ENCODE data around the gene HP. TPM values are rescaled to one million over a fixed set of nuclear protein-coding genes. Genes with fewer than 3 reads are reported as not detected.
A peak's percentile ranks its signal among the peaks of the same experiment; 100 is the strongest.

HP gene
- total RNA-seq, 1 donor from 2014 or later = 0.41 TPM

DNA sequence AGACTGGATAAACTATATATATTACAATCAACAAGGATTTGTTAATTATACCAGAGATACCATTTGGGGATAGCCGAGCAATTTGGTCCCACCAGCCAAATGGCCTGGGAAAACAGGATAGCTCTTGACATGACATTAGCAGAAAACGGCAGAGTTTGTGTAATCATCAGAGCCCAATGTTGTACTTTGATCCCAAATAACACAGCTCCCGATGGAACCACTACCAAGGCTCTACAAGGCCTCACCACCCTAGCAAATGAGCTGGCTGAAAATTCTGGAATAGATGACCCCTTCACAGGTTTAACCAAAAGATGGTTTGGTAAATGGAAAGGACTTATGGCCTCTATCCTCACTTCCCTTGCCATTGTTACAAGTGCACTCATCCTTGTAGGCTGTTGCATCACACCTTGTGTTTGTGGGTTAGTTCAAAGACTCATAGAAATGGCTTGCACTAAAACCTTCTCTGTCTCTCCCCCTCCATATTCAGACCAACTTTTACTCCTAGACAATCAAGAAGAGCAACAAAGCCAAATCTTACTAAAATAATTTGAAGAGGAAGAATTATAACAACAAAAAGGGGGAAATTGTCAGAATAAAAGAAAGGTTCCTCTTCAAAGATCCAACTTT is 29.6 kb downstream of the HP start:
- no peak for FAIRE-seq
- no peak for DNase-seq (ENCODE audit: low spot score in 2 of 2)

DNA sequence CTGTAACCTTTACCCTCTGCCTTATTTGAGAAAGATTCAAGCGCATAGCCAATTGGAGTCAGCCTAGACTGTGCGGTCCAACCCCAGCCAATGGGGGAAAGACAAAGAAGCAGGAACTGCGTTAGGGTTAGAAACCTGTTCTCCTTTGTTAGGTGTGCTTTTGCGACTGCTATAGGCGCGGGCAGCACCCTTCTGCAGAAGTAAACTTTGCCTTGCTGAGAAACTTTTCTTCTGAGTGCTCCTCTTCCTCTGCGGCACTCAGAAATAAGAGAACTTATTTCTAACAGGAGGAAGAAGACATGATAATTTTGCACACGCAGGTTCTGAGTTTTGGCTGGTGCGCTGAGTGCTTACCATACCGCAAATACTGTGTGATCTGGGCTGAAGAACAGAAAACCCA is 30.1 kb downstream of the HP start:
- DNase-seq (ENCODE audit: low spot score in 2 of 2) = no peak
- no peak for FAIRE-seq

DNA sequence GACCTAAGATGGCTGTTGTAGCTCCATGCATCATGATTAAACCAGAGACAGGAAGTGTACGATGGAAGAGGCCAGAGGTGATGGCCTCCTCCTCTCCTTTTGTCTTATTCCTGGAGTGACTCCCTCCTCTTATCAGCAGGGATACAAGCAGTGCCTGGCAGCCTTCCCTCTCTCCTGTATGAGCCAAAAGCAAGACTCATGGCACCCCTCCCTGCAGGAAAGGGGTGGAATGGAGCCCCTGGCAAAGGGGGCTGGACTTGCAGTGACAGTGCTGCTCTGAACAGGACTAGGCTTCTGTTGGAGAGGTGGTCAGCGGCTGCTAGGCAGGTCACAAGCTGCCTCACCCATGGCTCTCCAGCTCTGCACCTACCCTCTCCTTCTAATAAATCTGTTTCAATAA is 30.7 kb downstream of the HP start:
- DNase-seq (ENCODE audit: low spot score in 2 of 2) (no peak), FAIRE-seq (no peak)

DNA sequence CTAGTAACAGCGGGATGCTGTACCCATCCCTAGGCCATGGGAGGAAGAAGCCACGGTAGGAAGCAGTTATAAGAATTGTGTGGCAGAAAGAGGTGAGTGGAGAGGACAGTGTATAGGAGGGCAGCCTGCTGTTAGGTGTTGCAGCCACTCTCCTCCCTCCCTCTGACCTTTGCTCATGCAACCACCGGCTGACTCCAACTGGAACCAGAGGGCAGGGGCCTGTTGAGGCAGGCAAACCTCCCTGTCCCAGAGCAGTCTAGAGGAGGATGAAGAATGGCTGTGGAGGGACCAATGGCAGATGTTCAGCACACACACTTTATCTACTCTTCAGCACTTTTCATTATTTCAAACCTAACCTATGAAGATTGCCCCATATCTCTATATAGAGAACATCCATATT is 36.9 kb downstream of the HP start:
- DNase-seq (ENCODE audit: low spot score in 2 of 2) = no peak
- FAIRE-seq = no peak

DNA sequence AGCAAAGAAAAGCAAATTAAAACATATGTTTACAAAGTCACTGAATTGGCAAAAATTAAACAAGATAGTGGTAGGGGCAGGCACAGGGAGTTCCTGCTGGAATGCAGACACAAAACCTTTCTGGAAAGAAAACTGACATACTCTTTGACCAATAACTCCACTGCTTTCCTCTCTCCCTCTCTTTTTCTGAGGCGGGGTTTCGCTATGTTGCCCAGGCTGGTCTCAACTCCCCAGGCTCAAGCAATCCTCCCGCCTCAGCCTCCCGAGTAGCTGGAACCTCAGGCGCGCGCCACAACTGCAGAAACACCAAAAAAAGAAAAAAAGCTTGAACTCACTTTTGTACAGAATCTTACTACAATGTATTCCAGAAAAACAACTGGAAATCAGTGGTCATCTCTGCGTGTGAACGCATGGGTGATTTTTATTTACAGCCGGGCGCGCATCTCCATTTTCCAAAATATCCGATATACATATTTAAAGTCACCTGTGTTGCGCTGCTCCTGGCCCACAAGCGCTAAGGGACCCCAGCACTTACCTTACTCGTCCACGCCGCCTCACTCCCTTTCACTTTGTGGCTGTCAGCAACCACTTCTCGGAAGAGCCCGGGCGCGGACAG is 38.6 kb downstream of the HP start:
- DNase-seq (ENCODE audit: low spot score in 2 of 2) = no peak
- no peak for FAIRE-seq

DNA sequence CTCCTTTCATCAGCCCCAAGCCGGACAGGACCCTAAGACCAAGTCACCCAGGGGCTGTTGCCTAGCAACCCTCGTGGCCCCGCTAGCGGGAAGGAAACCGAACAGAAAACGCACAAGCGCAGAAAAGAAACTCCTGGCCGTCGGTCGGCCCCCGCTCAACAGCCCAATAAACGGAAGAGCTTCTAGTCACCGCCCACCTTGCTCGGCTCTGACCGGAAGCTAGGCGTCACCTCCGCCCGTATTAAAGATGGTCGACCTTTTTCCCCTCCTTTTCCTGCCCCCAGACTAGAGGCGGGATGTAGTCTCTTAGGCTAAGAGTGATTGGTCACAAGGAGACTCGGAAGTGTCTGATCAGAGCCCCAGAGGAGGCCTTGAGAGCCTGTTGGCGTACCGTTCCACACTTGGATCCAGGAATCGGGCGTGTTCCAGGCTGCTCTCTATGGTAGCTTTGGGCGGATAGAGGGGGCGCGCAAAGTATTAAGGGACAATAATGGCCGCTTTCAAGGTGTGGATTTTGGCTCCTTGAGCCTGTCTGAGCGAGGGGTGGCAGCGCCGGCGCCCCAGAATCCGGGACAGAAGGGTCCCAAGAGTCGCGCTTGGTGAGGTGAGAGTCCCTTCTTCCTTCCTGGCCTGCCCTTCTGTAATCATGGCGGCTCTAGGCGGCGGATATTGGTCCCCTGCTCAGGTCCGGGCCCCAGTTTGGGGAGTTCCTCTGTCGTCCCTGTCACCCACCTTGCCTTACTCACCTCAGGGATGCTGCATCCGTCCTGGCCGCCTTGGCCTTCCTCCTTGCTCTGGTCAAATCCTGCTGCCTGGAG is 39.4 kb downstream of the HP start, which contains the start of the genes DHX38 and TXNL4B:
Gene DHX38, plus strand, starts transcription at position 400 of the 818 bp plus-strand sequence. CDS start 2,311 bp downstream, outside the sequence.
Gene TXNL4B, minus strand, starts transcription at position 173 of the 818 bp plus-strand sequence. CDS start 2,871 bp downstream, outside the sequence.
- peak; percentile 98 for FAIRE-seq
- peak; percentile 90 to 97 for DNase-seq (ENCODE audit: low spot score in 2 of 2)

DNA sequence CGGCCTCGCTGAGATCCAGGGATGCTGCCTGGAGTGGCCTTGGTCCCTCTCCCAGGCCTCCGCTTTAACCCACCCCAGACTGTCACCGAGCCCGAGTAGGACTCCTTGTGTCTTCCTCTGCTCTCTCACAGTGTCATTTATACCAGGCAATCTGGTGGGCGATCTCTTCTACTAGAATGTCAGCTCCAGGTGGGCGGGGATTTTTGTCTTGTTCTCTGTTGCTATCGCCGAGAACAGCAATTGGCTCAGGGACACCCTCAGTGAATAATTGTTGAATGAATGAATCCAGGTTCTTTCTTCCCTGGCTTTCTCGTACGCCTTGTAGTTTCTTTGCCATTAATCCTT is 39.9 kb downstream of the HP start:
- no peak for FAIRE-seq
- DNase-seq (ENCODE audit: low spot score in 2 of 2) = no peak

DNA sequence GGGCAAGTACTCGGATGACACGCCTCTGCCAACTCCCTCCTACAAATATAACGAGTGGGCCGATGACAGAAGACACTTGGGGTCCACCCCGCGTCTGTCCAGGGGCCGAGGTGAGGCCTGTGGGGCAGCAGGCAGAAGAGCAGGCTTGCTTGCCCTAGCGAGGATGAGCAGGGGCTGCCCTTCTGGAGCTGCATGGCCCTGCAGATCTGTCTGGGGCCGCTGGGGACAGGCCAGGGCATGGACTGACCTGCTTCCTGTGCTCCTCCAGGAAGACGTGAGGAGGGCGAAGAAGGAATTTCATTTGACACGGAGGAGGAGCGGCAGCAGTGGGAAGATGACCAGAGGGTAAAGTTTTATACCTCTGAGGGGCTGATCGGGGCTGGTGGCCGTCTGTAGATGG is 44.6 kb downstream of the HP start:
- FAIRE-seq (no peak), DNase-seq (ENCODE audit: low spot score in 2 of 2) (no peak)

DNA sequence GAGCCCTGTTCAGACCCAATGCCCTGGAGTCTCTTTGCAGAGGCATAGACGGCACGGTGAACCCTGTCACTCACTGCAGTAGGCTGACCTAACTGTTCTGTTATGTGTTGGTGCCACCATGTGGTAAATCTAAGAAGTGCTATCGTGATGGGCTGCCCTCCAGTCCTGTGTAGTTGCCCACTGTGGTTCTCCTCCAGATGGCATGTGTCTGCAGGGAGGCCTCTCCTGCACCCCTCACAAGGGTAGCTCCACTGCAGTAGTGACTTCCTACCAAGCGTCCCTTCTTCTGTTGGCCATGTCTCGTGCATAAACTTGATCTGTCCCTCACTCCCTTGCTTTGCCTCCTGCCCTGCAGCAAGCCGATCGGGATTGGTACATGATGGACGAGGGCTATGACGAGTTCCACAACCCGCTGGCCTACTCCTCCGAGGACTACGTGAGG is 45.1 kb downstream of the HP start:
- FAIRE-seq = no peak
- DNase-seq (ENCODE audit: low spot score in 2 of 2) = peak; percentile 50 to 67

DNA sequence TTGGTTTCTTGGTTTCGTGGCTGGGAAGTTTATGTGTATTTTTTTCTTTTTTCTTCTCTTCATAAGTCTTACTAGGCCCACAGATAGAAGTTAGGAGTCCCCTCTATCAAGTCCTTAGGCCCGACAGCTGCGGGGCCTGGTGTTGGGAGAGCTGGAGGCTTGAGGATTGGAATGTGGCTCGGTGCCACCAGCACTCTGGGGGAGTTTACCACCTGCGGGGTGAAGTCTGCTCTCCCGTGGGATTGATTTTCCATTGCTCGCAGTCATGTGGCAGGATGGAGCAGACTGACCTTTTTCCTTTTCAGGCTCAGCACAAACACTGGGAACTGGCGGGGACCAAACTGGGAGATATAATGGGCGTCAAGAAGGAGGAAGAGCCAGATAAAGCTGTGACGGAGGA is 46.9 kb downstream of the HP start:
- no peak for FAIRE-seq
- no peak for DNase-seq (ENCODE audit: low spot score in 2 of 2)

DNA sequence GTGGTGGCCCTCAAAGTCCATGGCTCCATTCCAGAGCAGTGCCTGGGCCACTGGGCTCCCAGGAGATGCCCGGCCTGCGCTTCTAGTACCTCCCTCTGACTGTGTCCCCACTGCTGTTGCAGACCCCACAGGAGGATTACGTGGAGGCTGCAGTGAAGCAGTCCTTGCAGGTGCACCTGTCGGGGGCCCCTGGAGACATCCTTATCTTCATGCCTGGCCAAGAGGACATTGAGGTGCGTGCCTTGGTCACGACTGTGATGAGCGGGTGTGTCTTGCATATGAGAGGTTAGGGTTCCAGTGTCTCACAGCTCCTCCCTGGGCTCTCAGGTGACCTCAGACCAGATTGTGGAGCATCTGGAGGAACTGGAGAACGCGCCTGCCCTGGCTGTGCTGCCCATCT is 50.6 kb downstream of the HP start:
- DNase-seq (ENCODE audit: low spot score in 2 of 2) (no peak), FAIRE-seq (no peak)

DNA sequence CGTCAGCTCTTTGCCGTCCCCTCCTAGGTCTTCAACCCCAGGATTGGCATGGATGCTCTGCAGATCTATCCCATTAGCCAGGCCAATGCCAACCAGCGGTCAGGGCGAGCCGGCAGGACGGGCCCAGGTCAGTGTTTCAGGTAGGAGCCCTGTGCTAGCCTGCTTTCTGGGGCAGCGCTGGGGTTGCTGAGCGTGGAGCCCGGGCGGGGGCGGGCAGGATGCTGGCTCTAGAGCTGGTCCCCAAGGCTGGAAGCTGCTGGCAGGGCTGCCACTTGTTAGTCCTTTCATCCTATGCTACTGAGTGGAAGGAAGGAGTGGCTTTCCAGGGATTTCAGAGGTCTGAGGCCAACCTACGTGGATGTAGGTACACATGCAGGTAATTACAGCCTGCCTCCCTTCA is 51.7 kb downstream of the HP start:
- DNase-seq (ENCODE audit: low spot score in 2 of 2) = no peak
- no peak for FAIRE-seq

DNA sequence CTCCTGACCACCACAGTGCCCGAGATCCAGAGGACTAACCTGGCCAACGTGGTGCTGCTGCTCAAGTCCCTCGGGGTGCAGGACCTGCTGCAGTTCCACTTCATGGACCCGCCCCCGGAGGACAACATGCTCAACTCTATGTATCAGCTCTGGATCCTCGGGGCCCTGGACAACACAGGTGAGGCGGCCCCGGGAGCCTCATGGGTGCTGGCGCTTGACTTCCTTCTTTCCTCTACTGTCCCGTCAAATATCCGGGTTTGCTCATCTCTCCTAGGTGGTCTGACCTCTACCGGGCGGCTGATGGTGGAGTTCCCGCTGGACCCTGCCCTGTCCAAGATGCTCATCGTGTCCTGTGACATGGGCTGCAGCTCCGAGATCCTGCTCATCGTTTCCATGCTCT is 53.1 kb downstream of the HP start:
- FAIRE-seq (no peak), DNase-seq (ENCODE audit: low spot score in 2 of 2) (no peak)

DNA sequence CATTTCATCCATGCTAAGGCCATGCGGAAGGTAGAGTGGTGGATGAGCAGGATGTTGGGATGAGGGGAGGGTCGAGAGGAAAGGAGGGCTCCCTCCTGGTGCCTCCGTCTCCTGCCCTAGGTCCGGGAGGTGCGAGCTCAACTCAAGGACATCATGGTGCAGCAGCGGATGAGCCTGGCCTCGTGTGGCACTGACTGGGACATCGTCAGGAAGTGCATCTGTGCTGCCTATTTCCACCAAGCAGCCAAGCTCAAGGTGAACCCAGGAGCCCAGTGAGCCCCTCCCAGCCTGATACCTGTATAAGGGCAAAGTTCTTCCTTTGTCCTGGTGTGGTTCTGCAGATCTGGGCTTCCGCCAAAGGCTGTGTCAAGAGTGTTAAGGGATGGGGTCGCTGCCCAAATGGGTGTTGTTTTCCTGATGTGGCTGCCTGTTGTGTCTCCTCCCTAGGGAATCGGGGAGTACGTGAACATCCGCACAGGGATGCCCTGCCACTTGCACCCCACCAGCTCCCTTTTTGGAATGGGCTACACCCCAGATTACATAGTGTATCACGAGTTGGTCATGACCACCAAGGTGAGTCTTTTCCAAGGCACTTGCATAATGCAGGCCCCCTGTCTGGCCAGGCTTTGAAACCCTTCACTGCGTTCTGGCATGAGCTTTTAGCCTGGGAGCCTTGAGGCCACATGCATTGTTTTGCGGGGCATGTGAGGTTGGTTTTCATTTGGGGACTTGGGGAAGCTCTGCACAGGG is 54.2 kb downstream of the HP start:
- DNase-seq (ENCODE audit: low spot score in 2 of 2) = no peak
- FAIRE-seq = no peak

DNA sequence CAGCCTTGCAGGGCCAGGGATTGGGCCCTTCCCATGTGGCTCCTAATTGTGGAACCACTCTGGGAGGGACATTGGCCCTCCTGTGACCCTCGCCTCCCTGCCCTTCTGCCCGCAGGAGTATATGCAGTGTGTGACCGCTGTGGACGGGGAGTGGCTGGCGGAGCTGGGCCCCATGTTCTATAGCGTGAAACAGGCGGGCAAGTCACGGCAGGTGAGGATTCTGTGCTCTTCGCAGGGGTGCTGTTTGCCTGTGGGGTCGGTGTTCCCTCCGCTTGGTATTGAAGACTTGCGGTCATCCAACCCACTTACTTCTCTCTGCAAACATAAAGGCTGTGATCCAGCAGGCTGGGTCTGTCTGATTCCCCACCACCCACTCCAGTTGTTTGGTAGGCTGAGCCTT is 55.0 kb downstream of the HP start:
- DNase-seq (ENCODE audit: low spot score in 2 of 2) (no peak), FAIRE-seq (no peak)

DNA sequence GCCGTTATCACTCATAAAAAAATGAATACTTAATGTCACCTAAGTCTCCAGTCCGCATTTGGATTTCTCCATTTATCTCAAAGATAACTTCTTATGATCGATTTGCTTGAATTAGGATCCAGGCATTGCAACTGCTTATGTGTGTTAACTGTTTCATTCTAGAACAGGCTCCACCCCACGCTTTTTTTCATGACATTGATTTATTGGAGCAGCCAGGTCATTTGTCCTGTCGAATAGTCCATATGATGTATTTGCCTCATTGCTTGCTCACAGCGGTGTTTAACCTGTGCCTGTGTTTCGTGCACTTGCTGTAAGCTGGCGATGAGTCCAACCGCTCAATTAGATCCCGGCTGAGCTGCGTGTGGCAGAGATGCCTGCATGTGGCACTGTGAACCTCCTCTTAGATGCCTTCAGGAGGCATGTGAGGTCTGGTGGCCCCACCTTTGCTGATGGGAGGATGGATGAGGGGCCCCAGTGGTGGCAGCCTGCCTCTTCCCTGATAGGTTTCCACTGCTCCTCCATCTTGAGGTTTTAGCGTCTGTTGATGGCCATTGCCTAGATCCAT is 55.7 kb downstream of the HP start:
- DNase-seq (ENCODE audit: low spot score in 2 of 2) (no peak), FAIRE-seq (no peak)

Measured in frontal cortex (tissue), 4 donors.